H9 (cell line): ENCODE data around the gene NCDN. TPM values are rescaled to one million over a fixed set of nuclear protein-coding genes. Genes with fewer than 3 reads are reported as not detected.
A peak's percentile ranks its signal among the peaks of the same experiment; 100 is the strongest.

Experiments
- DNase-seq: peaks from one replicate; pipeline ENCODE4 v3.0.0-alpha.2; 2017
- H2AFZ ChIP-seq: one replicate; pipeline ENCODE4 v1.6.1; 2013; ENCODE audit warnings: mild to moderate bottlenecking, low read length, control low read depth, moderate library complexity
- H2AK5ac ChIP-seq: 2 replicates; pipeline ENCODE4 v1.6.1; 2013; ENCODE audit warnings: low read length, control low read depth, mixed read lengths; ENCODE audit not compliant: insufficient read length
- H2BK120ac ChIP-seq: one replicate; pipeline ENCODE4 v1.6.1; 2013; ENCODE audit warnings: low read depth, mild to moderate bottlenecking, low read length, control low read depth, inconsistent platforms; ENCODE audit not compliant: poor library complexity, severe bottlenecking
- H2BK12ac ChIP-seq: 2 replicates; pipeline ENCODE4 v1.6.1; 2013; ENCODE audit warnings: low read length, control low read depth, mixed read lengths, low read depth; ENCODE audit not compliant: insufficient read length
- H2BK15ac ChIP-seq: 2 replicates; pipeline ENCODE4 v1.6.1; 2013; ENCODE audit warnings: low read depth, low read length, control low read depth
- H2BK20ac ChIP-seq: one replicate; pipeline ENCODE4 v1.6.1; 2013; ENCODE audit warnings: low read depth, mild to moderate bottlenecking, low read length, control low read depth, inconsistent platforms; ENCODE audit not compliant: poor library complexity, severe bottlenecking
- H2BK5ac ChIP-seq: 2 replicates; pipeline ENCODE4 v1.6.1; 2013; ENCODE audit warnings: low read length, control low read depth, mixed read lengths; ENCODE audit not compliant: insufficient read length
- H3K14ac ChIP-seq: 2 replicates; pipeline ENCODE4 v1.6.1; 2013; ENCODE audit warnings: low read length, control low read depth; ENCODE audit not compliant: insufficient read depth
- H3K18ac ChIP-seq: 2 replicates; pipeline ENCODE4 v1.6.1; 2013; ENCODE audit warnings: low read depth, mild to moderate bottlenecking, mixed read lengths, low read length, control low read depth; ENCODE audit not compliant: insufficient read length
- H3K23ac ChIP-seq: 2 replicates; pipeline ENCODE4 v1.6.1; 2013; ENCODE audit warnings: low read length, control low read depth, mixed read lengths, low read depth; ENCODE audit not compliant: insufficient read length
- H3K23me2 ChIP-seq: 2 replicates; pipeline ENCODE4 v1.6.1; 2013; ENCODE audit warnings: low read depth, mild to moderate bottlenecking, mixed read lengths, low read length, control low read depth; ENCODE audit not compliant: insufficient read length, poor library complexity, severe bottlenecking
- H3K27ac ChIP-seq: 2 replicates; pipeline ENCODE4 v1.5.1; 2013; ENCODE audit warnings: low read length, control low read depth, mixed read lengths, low read depth; ENCODE audit not compliant: insufficient read length
- H3K27me3 ChIP-seq: 2 replicates; pipeline ENCODE4 v1.6.1; 2013; ENCODE audit warnings: low read length, control low read depth, inconsistent platforms; ENCODE audit not compliant: insufficient read depth
- H3K4ac ChIP-seq: 2 replicates; pipeline ENCODE4 v1.6.1; 2013; ENCODE audit warnings: low read depth, mild to moderate bottlenecking, control low read depth, inconsistent platforms, low read length, moderate library complexity
- H3K4me1 ChIP-seq: 2 replicates; pipeline ENCODE4 v1.6.1; 2013; ENCODE audit warnings: low read length, control low read depth, inconsistent platforms; ENCODE audit not compliant: insufficient read depth
- H3K4me2 ChIP-seq: 2 replicates; pipeline ENCODE4 v1.6.1; 2013; ENCODE audit warnings: low read length, control low read depth, mixed read lengths; ENCODE audit not compliant: insufficient read length, insufficient read depth
- H3K56ac ChIP-seq: 2 replicates; pipeline ENCODE4 v1.6.1; 2013; ENCODE audit warnings: low read depth, mild to moderate bottlenecking, mixed read lengths, low read length, control low read depth; ENCODE audit not compliant: insufficient read length
- H3K79me1 ChIP-seq: 2 replicates; pipeline ENCODE4 v1.6.1; 2013; ENCODE audit warnings: low read depth, mild to moderate bottlenecking, moderate library complexity, low read length, control low read depth, inconsistent platforms; ENCODE audit not compliant: insufficient read depth, poor library complexity, severe bottlenecking
- H3K79me2 ChIP-seq: 2 replicates; pipeline ENCODE4 v1.6.1; 2013; ENCODE audit warnings: low read length, control low read depth, inconsistent platforms; ENCODE audit not compliant: insufficient read depth
- H3K9ac ChIP-seq: 2 replicates; pipeline ENCODE4 v1.6.1; 2013; ENCODE audit warnings: low read length, control low read depth, mixed read lengths; ENCODE audit not compliant: insufficient read length; ENCODE audit errors: extremely low read depth
- H3K9me3 ChIP-seq: one replicate; pipeline ENCODE4 v1.6.1; 2013; ENCODE audit warnings: low read depth, low read length, inconsistent platforms; ENCODE audit not compliant: control insufficient read depth
- H3T11ph ChIP-seq: one replicate; pipeline ENCODE4 v1.6.1; 2013; ENCODE audit warnings: mild to moderate bottlenecking, low read length, control low read depth, inconsistent platforms
- H4K20me1 ChIP-seq: one replicate; pipeline ENCODE4 v1.6.1; 2013; ENCODE audit not compliant: control insufficient read depth, insufficient read length, insufficient read depth
- H4K5ac ChIP-seq: 2 replicates; pipeline ENCODE4 v1.6.1; 2013; ENCODE audit warnings: low read depth, mild to moderate bottlenecking, mixed read lengths, low read length, control low read depth; ENCODE audit not compliant: insufficient read length
- H4K8ac ChIP-seq: replicated peaks from 2 replicates; pipeline ENCODE4 v1.6.1; 2013; ENCODE audit warnings: low read length, control low read depth, mixed read lengths, low read depth; ENCODE audit not compliant: insufficient read length
- H4K91ac ChIP-seq: 2 replicates; pipeline ENCODE4 v1.6.1; 2013; ENCODE audit warnings: low read depth, mild to moderate bottlenecking, moderate library complexity, mixed read lengths, low read length, control low read depth; ENCODE audit not compliant: insufficient read length
- H3K27ac Mint-ChIP-seq, 3 experiments: 2 replicates in 2 of 3; 3 replicates in 1 of 3; pipeline ENCODE4 v1.8.0; 2020 to 2021; ENCODE audit warnings: mixed read lengths in 3 of 3, mild to moderate bottlenecking in 1 of 3, moderate library complexity in 1 of 3
- H3K27me3 Mint-ChIP-seq: 2 replicates; pipeline ENCODE4 v1.8.0; 2021; ENCODE audit warnings: low read depth, mild to moderate bottlenecking, moderate library complexity, mixed read lengths
- H3K36me3 Mint-ChIP-seq, 3 experiments: 2 replicates in 2 of 3; 3 replicates in 1 of 3; pipeline ENCODE4 v1.8.0; 2020 to 2021; ENCODE audit warnings: low read depth in 3 of 3, mixed read lengths in 3 of 3; ENCODE audit not compliant: insufficient read depth in 1 of 3
- H3K4me1 Mint-ChIP-seq, 2 experiments: 2 replicates each; pipeline ENCODE4 v1.8.0; 2020; ENCODE audit warnings: mixed read lengths in 2 of 2
- H3K4me3 Mint-ChIP-seq, 2 experiments: 2 replicates in 1 of 2; 3 replicates in 1 of 2; pipeline ENCODE4 v1.8.0; 2020 to 2021; ENCODE audit warnings: mild to moderate bottlenecking in 2 of 2, mixed read lengths in 2 of 2, moderate library complexity in 1 of 2
- H3K9me3 Mint-ChIP-seq, 2 experiments: 2 replicates in 1 of 2; 3 replicates in 1 of 2; pipeline ENCODE4 v1.8.0; 2020; ENCODE audit warnings: mild to moderate bottlenecking in 2 of 2, mixed read lengths in 2 of 2, moderate library complexity in 1 of 2
- CTCF ChIP-seq: fragments of 200-600 bp; sonication (generic); conservative IDR thresholded peaks from 3 replicates; pipeline ENCODE4 v1.8.0; 2021; ENCODE audit warnings: antibody characterized with exemption, mild to moderate bottlenecking
- WGBS: extraction: QIAGEN DNeasy Blood & Tissue Kit; methylation state at CpG from one replicate; pipeline ENCODE4 v1.1.7; 2013; ENCODE audit warnings: missing lambda C conversion rate, low lambda C conversion rate, mixed read lengths; ENCODE audit not compliant: insufficient read length; ENCODE audit errors: extremely low coverage; 5-methylcytosine and 5-hydroxymethylcytosine counted together
- total RNA-seq: library from RNA; stranded (reverse); gene quantifications from 2 replicates; pipeline ENCODE4 v1.2.1, GENCODE V29; 2021

The NCDN gene
- total RNA-seq, 1 experiment from 2014 or later = 44.2 TPM

- Histone ChIP-seq H3K4ac (no peak overlapping the region), H4K91ac (no peak overlapping the region), H3K27ac (no peak overlapping the region), H2AK5ac (no peak overlapping the region), H2BK15ac (no peak overlapping the region), H4K20me1 (no peaks in the 10 kb centered on the region), H2BK20ac (no peak overlapping the region), H3K4me2 (no peak overlapping the region), H3K79me2 (peaks cover 2% of the 10 kb centered on the region; the same call in 1 of the 2 replicates), H3T11ph (no peak overlapping the region), H3K4me1 (no peaks in the 10 kb centered on the region), H3K79me1 (peaks cover 6% of the 10 kb centered on the region), H3K27me3 (no peaks in the 10 kb centered on the region), H3K14ac (no peak overlapping the region; the same call in 1 of the 2 replicates), H2BK12ac (no peak overlapping the region), H3K23ac (no peak overlapping the region), H2BK120ac (no peak overlapping the region), H3K56ac (no peak overlapping the region), H2AFZ (no peak overlapping the region), H4K8ac (no peak overlapping the region), H2BK5ac (no peak overlapping the region), H3K18ac (no peak overlapping the region), H3K9ac (no peak overlapping the region), H3K9me3 (no peaks in the 10 kb centered on the region), H4K5ac (no peak overlapping the region), H3K23me2 (no peaks in the 10 kb centered on the region)
- H3K9me3 Mint-ChIP-seq = no peaks in the 10 kb centered on the region
- peak overlapping the region in 1 of 3 experiments; percentile 20; a peak in 1 of 7 replicates for H3K27ac Mint-ChIP-seq
- H3K27me3 Mint-ChIP-seq = no peaks in the 10 kb centered on the region
- WGBS = no CpG with 5 or more reads among the region's 8 CpGs
- no peak for TF ChIP-seq CTCF
- peaks cover 8 to 11% of the 10 kb centered on the region in 2 experiments for H3K4me1 Mint-ChIP-seq
- DNase-seq = no peak
- peaks cover 15 to 30% (median 23%) of the 10 kb centered on the region in 3 experiments; a peak in 6 of 7 replicates for H3K36me3 Mint-ChIP-seq
- no peak overlapping the region for H3K4me3 Mint-ChIP-seq
These were observed 57.8 kb downstream of the NCDN start for GRCh38 chr1:35615440-35615839.

Other genes with a start within 250 kb of the NCDN start
- 44.2 and 46.4 TPM in 2 replicates for gene KIAA0319L, start 396 bp upstream of the NCDN start, total RNA-seq
- gene TFAP2E, start 15.5 kb downstream of the NCDN start, total RNA-seq = 0.70 and 0.75 TPM in 2 replicates
- 86.0 and 93.1 TPM in 2 replicates for gene PSMB2, start 83.7 kb downstream of the NCDN start, total RNA-seq
- gene C1orf216, start 161.1 kb downstream of the NCDN start, total RNA-seq = 11.7 and 13.5 TPM in 2 replicates
- 42.4 and 43.9 TPM in 2 replicates for gene CLSPN, start 212.2 kb downstream of the NCDN start, total RNA-seq